GM23338 (cell line): ENCODE results near the gene PPP6R3. TPM values are rescaled to one million over a fixed set of nuclear protein-coding genes. Genes with fewer than 3 reads are reported as not detected.

ENCODE experiments used
- ATAC-seq: fragments of 200-7000 bp; cut with Tn5 transposase; 3 replicates; pipeline ENCODE4 v1.9.1; 2020
- DNase-seq: peaks from one replicate; pipeline ENCODE4 v3.0.0-alpha.2; 2015; ENCODE audit warnings: low spot score
- H2AFZ ChIP-seq: fragments of 200-600 bp; sonication (generic); 2 replicates; pipeline ENCODE4 v1.8.0; 2016; ENCODE audit warnings: antibody characterized with exemption, mild to moderate bottlenecking, moderate library complexity
- H3F3A ChIP-seq: fragments of 200-600 bp; sonication (generic); replicated peaks from 2 replicates; pipeline ENCODE4 v1.8.0; 2017; ENCODE audit warnings: antibody characterized with exemption, mixed run types, low read depth
- H3K27ac ChIP-seq: fragments of 200-600 bp; sonication (generic); 2 replicates; pipeline ENCODE4 v1.6.1; 2016; ENCODE audit warnings: low read depth
- H3K27me3 ChIP-seq: fragments of 200-600 bp; sonication (generic); 2 replicates; pipeline ENCODE4 v1.8.0; 2016; ENCODE audit warnings: mild to moderate bottlenecking, mixed run types, moderate library complexity; ENCODE audit not compliant: insufficient read depth
- H3K36me3 ChIP-seq: fragments of 200-600 bp; sonication (generic); 2 replicates; pipeline ENCODE4 v1.8.0; 2016; ENCODE audit warnings: mild to moderate bottlenecking; ENCODE audit not compliant: insufficient read depth
- H3K4me1 ChIP-seq: fragments of 200-600 bp; sonication (generic); 2 replicates; pipeline ENCODE4 v1.8.0; 2016; ENCODE audit warnings: mild to moderate bottlenecking, moderate library complexity; ENCODE audit not compliant: insufficient read depth
- H3K4me2 ChIP-seq: fragments of 200-600 bp; sonication (generic); 2 replicates; pipeline ENCODE4 v1.7.1; 2017; ENCODE audit warnings: mixed run types
- H3K4me3 ChIP-seq: fragments of 200-600 bp; sonication (generic); 2 replicates; pipeline ENCODE4 v1.6.1; 2016; ENCODE audit warnings: mixed run types
- H3K79me2 ChIP-seq: fragments of 200-600 bp; sonication (generic); replicated peaks from 2 replicates; pipeline ENCODE4 v1.8.0; 2017; ENCODE audit warnings: mild to moderate bottlenecking; ENCODE audit not compliant: insufficient read depth
- H3K9me2 ChIP-seq: fragments of 200-600 bp; sonication (generic); 2 replicates; pipeline ENCODE4 v1.8.0; 2017; ENCODE audit not compliant: insufficient read depth
- H4K20me1 ChIP-seq: fragments of 200-600 bp; sonication (generic); replicated peaks from 2 replicates; pipeline ENCODE4 v1.8.0; 2017; ENCODE audit warnings: mild to moderate bottlenecking; ENCODE audit not compliant: insufficient read depth
- H3K27ac Mint-ChIP-seq: 2 replicates; pipeline ENCODE4 v1.8.0; 2020; ENCODE audit warnings: inconsistent platforms, mild to moderate bottlenecking, moderate library complexity, mixed read lengths
- H3K27me3 Mint-ChIP-seq: 3 replicates; pipeline ENCODE4 v1.8.0; 2022; ENCODE audit warnings: low read depth, mild to moderate bottlenecking, moderate library complexity, mixed read lengths, inconsistent platforms; ENCODE audit not compliant: insufficient read depth, poor library complexity
- H3K36me3 Mint-ChIP-seq: 3 replicates; pipeline ENCODE4 v1.8.0; 2021; ENCODE audit warnings: low read depth, mild to moderate bottlenecking, inconsistent platforms, moderate library complexity, mixed read lengths
- H3K4me1 Mint-ChIP-seq: 3 replicates; pipeline ENCODE4 v1.8.0; 2020; ENCODE audit warnings: mild to moderate bottlenecking, inconsistent platforms, mixed read lengths
- H3K4me3 Mint-ChIP-seq: 3 replicates; pipeline ENCODE4 v1.8.0; 2021; ENCODE audit warnings: moderate library complexity, mild to moderate bottlenecking, inconsistent platforms, mixed read lengths
- H3K9me3 Mint-ChIP-seq: 3 replicates; pipeline ENCODE4 v1.8.0; 2020; ENCODE audit warnings: moderate library complexity, mild to moderate bottlenecking, inconsistent platforms, mixed read lengths
- CREB1 ChIP-seq: fragments of 250-450 bp; sonication (Bioruptor Pico); IDR thresholded peaks from 2 replicates; pipeline ENCODE4 v1.5.0; 2020; ENCODE audit warnings: low read depth, mild to moderate bottlenecking, moderate library complexity
- EZH2 ChIP-seq: fragments of 200-600 bp; sonication (generic); IDR thresholded peaks from one replicate; pipeline ENCODE4 v1.8.0; 2017; ENCODE audit warnings: antibody characterized with exemption, mild to moderate bottlenecking, low read depth; ENCODE audit not compliant: unreplicated experiment
- NANOG ChIP-seq: IDR thresholded peaks from 2 replicates; pipeline ENCODE4 v1.6.1; 2016; ENCODE audit warnings: antibody characterized with exemption, borderline replicate concordance
- ZNF114 ChIP-seq: fragments of 250-450 bp; sonication (Bioruptor Pico); IDR thresholded peaks from 2 replicates; pipeline ENCODE4 v1.5.0; 2020; ENCODE audit warnings: mild to moderate bottlenecking, moderate library complexity
- polyA plus RNA-seq: library from polyadenylated mRNA; unstranded; fragments of >200 nt; fragmentation: Nextera tagmentation; extraction: Ambion mirVana; gene quantifications from 2 replicates; pipeline ENCODE4 v1.2.1, GENCODE V29; 2016
- total RNA-seq: library from RNA; depleted of rRNA; stranded (reverse); fragments of >200 nt; shearing (Covaris generic); gene quantifications from 2 replicates; pipeline ENCODE4 v1.2.3, GENCODE V29; 2014
- TF ChIP-seq, protein P1 (sequence below): IDR thresholded peaks from 2 replicates; pipeline ENCODE4 v1.6.1; 2016; ENCODE audit warnings: antibody characterized with exemption
- TF ChIP-seq, protein P2 (sequence below), 2 experiments: fragments of 200-600 bp in 1 of 2; sonication (generic) in 1 of 2; conservative IDR thresholded peaks; 2 replicates each; pipeline versions ENCODE4 v1.5.1 to v1.6.1; 2016 to 2017; ENCODE audit warnings: antibody characterized with exemption in 2 of 2, low read depth in 2 of 2, mild to moderate bottlenecking in 2 of 2, moderate library complexity in 1 of 2
- TF ChIP-seq, protein P3 (sequence below): fragments of 250-450 bp; sonication (Bioruptor Pico); IDR thresholded peaks from 2 replicates; pipeline ENCODE4 v1.5.0; 2020; ENCODE audit warnings: mild to moderate bottlenecking, moderate library complexity

PPP6R3 gene
- total and polyA plus RNA-seq, 2 experiments from 2014 or later: 170 to 268 TPM

DNA sequence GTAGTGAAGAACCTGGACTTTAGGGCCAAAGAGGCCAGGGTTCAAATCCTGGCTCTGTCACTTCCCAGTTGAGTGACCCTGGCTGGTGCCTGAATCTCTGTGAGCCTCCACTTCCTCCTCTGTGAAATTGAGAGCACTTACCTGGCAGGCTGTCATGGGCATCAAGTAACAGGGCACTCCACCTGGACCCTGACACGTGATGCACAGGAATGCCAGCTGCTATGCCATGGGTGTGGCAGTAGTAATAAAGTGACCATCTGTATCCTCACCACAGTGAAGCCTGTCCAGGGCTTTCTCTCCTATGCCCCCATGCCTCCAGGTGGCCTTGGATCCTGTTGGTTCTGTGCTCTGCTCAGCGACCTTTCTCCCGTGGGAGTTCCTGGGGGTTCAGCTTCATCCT lies 29.8 kb upstream of the PPP6R3 start:
- Histone ChIP-seq H2AFZ (no peak overlapping the region), H3K36me3 (peaks cover 6% of the 10 kb centered on the region; the same call in 1 of the 2 replicates), H3K27me3 (no peaks in the 10 kb centered on the region), H3K79me2 (no peaks in the 10 kb centered on the region), H3F3A (no peaks in the 10 kb centered on the region), H3K4me3 (no peak overlapping the region), H3K27ac (no peak overlapping the region), H3K4me2 (no peak overlapping the region), H4K20me1 (no peaks in the 10 kb centered on the region; the same call in 1 of the 2 replicates), H3K9me2 (no peaks in the 10 kb centered on the region), H3K4me1 (no peaks in the 10 kb centered on the region)
- DNase-seq: no peak
- TF ChIP-seq EZH2 (no peak), CREB1 (CRISPR knock-in tag) (no peak), ZNF114 (CRISPR knock-in tag) (no peak)
- Mint-ChIP-seq H3K36me3 (peaks cover 47% of the 10 kb centered on the region), H3K4me3 (no peak overlapping the region), H3K4me1 (no peaks in the 10 kb centered on the region), H3K9me3 (peaks cover 18% of the 10 kb centered on the region), H3K27me3 (peaks cover 9% of the 10 kb centered on the region), H3K27ac (no peak overlapping the region)
- no peak for ATAC-seq

DNA sequence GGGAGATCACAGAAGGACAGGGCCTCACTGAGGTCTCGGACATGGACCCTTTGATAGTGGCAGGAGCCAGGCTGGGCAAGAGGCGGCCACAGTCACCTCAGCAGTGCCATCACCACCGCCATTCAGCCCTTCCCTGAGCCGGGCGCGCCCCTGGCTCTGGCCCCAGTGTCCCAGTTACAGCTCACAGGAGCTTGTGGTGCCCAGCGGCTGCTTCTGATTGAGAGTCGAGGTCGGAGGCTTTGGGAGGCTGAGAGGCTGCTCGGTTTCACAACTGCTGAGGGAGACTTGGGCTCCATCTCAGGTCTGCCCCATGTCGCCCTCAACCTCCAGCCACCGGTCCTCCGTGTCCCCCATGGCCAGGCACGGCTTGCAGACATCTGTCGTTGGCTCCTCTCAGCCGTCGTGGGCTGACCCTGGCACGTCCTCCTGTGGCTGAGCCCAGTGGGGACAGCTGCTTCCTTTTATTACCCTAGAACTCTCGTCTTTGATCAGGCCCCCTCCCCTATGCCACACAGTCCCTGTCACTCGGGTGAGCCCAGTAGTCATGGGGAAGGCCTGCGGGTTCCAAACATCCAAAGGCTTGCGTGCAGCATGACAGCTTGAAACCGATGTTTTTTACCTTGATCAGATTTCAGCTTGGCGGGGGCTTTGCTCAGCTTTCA lies 28.4 kb upstream of the PPP6R3 start:
- peaks cover 34% of the 10 kb centered on the region for H3K36me3 Mint-ChIP-seq
- Histone ChIP-seq H3K27ac (no peak overlapping the region), H3K27me3 (no peaks in the 10 kb centered on the region), H3K4me1 (no peaks in the 10 kb centered on the region), H3K36me3 (peaks cover 6% of the 10 kb centered on the region; the same call in 1 of the 2 replicates), H3K9me2 (no peaks in the 10 kb centered on the region), H2AFZ (no peak overlapping the region), H3K79me2 (no peaks in the 10 kb centered on the region), H3K4me3 (no peak overlapping the region), H4K20me1 (no peaks in the 10 kb centered on the region; the same call in 1 of the 2 replicates), H3K4me2 (no peak overlapping the region), H3F3A (no peaks in the 10 kb centered on the region)
- H3K27ac Mint-ChIP-seq: no peak overlapping the region
- H3K4me1 Mint-ChIP-seq: no peaks in the 10 kb centered on the region
- ATAC-seq (no peak), DNase-seq (no peak)
- peaks cover 9% of the 10 kb centered on the region for H3K27me3 Mint-ChIP-seq
- no peak overlapping the region for H3K4me3 Mint-ChIP-seq
- H3K9me3 Mint-ChIP-seq: peaks cover 18% of the 10 kb centered on the region
- TF ChIP-seq ZNF114 (CRISPR knock-in tag) (no peak), NANOG (no peak)
- TF ChIP-seq, protein P1, sequence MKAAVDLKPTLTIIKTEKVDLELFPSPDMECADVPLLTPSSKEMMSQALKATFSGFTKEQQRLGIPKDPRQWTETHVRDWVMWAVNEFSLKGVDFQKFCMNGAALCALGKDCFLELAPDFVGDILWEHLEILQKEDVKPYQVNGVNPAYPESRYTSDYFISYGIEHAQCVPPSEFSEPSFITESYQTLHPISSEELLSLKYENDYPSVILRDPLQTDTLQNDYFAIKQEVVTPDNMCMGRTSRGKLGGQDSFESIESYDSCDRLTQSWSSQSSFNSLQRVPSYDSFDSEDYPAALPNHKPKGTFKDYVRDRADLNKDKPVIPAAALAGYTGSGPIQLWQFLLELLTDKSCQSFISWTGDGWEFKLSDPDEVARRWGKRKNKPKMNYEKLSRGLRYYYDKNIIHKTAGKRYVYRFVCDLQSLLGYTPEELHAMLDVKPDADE: no peak
- TF ChIP-seq, protein P2, sequence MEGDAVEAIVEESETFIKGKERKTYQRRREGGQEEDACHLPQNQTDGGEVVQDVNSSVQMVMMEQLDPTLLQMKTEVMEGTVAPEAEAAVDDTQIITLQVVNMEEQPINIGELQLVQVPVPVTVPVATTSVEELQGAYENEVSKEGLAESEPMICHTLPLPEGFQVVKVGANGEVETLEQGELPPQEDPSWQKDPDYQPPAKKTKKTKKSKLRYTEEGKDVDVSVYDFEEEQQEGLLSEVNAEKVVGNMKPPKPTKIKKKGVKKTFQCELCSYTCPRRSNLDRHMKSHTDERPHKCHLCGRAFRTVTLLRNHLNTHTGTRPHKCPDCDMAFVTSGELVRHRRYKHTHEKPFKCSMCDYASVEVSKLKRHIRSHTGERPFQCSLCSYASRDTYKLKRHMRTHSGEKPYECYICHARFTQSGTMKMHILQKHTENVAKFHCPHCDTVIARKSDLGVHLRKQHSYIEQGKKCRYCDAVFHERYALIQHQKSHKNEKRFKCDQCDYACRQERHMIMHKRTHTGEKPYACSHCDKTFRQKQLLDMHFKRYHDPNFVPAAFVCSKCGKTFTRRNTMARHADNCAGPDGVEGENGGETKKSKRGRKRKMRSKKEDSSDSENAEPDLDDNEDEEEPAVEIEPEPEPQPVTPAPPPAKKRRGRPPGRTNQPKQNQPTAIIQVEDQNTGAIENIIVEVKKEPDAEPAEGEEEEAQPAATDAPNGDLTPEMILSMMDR (conservative IDR thresholded peaks at IDR 0.05; ENCODE audit: low read depth in 2 of 2): no peak
- TF ChIP-seq, protein P3, sequence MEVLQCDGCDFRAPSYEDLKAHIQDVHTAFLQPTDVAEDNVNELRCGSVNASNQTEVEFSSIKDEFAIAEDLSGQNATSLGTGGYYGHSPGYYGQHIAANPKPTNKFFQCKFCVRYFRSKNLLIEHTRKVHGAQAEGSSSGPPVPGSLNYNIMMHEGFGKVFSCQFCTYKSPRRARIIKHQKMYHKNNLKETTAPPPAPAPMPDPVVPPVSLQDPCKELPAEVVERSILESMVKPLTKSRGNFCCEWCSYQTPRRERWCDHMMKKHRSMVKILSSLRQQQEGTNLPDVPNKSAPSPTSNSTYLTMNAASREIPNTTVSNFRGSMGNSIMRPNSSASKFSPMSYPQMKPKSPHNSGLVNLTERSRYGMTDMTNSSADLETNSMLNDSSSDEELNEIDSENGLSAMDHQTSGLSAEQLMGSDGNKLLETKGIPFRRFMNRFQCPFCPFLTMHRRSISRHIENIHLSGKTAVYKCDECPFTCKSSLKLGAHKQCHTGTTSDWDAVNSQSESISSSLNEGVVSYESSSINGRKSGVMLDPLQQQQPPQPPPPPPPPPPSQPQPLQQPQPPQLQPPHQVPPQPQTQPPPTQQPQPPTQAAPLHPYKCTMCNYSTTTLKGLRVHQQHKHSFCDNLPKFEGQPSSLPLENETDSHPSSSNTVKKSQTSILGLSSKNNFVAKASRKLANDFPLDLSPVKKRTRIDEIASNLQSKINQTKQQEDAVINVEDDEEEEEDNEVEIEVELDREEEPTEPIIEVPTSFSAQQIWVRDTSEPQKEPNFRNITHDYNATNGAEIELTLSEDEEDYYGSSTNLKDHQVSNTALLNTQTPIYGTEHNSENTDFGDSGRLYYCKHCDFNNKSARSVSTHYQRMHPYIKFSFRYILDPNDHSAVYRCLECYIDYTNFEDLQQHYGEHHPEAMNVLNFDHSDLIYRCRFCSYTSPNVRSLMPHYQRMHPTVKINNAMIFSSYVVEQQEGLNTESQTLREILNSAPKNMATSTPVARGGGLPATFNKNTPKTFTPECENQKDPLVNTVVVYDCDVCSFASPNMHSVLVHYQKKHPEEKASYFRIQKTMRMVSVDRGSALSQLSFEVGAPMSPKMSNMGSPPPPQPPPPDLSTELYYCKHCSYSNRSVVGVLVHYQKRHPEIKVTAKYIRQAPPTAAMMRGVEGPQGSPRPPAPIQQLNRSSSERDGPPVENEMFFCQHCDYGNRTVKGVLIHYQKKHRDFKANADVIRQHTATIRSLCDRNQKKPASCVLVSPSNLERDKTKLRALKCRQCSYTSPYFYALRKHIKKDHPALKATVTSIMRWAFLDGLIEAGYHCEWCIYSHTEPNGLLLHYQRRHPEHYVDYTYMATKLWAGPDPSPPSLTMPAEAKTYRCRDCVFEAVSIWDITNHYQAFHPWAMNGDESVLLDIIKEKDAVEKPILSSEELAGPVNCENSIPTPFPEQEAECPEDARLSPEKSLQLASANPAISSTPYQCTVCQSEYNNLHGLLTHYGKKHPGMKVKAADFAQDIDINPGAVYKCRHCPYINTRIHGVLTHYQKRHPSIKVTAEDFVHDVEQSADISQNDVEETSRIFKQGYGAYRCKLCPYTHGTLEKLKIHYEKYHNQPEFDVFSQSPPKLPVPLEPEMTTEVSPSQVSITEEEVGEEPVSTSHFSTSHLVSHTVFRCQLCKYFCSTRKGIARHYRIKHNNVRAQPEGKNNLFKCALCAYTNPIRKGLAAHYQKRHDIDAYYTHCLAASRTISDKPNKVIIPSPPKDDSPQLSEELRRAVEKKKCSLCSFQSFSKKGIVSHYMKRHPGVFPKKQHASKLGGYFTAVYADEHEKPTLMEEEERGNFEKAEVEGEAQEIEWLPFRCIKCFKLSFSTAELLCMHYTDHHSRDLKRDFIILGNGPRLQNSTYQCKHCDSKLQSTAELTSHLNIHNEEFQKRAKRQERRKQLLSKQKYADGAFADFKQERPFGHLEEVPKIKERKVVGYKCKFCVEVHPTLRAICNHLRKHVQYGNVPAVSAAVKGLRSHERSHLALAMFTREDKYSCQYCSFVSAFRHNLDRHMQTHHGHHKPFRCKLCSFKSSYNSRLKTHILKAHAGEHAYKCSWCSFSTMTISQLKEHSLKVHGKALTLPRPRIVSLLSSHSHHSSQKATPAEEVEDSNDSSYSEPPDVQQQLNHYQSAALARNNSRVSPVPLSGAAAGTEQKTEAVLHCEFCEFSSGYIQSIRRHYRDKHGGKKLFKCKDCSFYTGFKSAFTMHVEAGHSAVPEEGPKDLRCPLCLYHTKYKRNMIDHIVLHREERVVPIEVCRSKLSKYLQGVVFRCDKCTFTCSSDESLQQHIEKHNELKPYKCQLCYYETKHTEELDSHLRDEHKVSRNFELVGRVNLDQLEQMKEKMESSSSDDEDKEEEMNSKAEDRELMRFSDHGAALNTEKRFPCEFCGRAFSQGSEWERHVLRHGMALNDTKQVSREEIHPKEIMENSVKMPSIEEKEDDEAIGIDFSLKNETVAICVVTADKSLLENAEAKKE (CRISPR knock-in tag): no peak
